ENCODE measurements around the gene RAB3B.

RAB3B gene

GRCh38 chr1:51955797-51956527 lies 34.5 kb downstream of the RAB3B start:
- FAIRE-seq: no peak

GRCh38 chr1:51954783-51955182 lies 35.7 kb downstream of the RAB3B start:
- no peak for FAIRE-seq

DNA sequence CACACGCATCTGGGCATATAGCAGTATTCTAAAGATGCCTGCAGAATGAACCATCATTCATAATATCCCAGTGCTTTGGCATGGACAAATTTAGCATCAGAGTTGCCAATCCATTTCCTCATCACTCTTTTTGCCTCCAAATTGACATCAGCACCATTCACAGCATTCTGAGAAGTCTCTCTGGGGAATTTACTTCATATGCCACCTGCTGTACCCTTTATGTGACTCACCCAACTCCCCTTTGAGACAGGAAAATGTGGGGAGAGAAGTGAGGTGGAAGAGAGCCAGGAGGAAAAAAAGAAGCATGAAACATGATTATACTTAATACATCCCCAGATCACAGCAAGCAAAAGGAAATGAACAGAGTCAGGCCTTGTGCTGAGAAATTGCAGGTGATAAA lies 37.4 kb downstream of the RAB3B start:
- FAIRE-seq: no peak

DNA sequence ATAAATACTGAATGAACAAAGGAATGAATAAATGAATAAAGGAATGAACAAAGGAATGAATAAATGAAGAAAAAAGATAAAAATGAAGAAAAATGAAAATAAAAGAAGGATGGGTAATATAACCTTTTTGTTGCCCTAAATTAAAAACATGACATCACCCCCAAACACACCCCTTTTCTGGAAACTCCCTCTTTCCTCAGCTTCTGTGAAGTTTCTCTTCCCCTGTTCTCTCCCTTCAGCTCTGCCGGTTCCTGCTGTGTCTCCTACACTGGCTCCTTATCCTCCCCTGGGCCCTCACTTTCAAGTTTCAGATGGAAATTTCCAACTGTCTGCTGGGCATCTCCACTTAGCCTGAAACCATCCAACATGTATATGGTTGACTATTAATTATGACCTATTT lies 37.9 kb downstream of the RAB3B start:
- no peak for FAIRE-seq

DNA sequence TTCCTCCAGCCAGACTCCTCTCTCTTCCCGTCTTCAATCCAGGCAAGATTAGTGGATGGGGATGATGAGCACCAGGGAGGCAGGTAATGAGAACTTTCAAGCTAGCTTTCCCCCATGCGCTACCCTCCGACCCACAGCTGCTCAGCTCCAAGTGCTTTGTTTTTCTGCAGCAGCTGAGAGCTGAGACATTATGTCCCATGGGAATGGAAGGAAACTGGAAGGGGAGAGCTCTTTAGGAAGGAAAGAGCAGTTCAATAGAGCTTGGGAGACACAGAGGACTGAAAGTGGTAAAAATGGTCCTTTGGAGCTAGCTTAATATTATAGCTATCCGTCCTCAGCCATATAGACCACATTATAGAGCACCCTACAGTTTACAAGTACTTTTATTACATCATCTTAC lies 39.8 kb downstream of the RAB3B start:
- no peak for FAIRE-seq

DNA sequence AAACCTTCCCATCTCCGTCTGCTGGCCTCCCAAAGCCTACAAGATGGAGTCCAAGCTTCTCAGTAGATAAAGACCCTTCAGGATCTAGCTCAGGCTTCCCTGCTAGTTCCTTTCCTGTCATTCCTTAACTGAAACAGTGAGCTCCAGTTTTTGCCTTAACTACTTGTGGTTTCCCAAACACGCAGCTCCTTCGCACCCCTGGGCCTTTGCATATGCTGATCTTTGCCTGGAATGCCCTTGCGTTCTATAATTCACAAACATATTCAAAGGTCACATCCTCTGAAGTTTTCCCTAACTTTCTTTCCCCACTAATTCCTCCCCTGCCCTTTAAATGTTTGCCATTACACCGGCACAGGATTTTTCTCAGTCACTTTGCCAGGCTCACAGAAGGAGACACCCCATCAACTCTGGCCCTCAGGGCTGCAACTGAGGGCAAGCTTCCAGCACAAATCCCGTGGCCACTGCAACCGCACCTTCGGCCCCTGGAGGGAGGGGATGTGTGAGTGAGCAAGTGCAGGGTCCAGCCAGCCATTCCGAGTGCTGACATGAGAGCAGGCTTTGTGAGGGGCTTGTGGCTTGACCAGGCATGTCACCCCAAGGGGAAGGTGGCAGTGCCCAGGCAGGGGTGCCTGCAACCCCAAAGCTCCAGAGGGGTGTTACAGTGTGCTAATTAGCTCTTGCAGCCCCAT lies 41.3 kb downstream of the RAB3B start:
- no peak for FAIRE-seq

- no peak for FAIRE-seq
These were observed 42.0 kb downstream of the RAB3B start for GRCh38 chr1:51948491-51948915.

DNA sequence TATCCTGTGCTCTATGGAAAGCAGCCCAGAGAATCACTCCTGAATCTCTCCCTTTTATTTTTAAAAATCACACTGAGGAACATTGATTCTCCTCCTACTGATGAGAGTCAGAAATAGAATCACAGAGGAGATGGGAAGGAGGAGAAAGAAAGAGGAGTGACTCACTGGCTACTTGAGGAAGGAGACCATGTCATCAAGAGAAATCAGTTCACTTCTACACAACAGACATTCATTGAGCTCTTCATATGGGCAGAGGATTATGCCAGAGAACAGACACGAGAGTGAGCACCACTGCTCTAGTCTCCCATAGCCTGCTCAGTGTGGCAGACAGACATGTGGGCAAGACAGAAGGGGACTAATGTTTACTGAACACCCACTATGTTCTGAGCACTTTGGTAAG lies 44.2 kb downstream of the RAB3B start:
- FAIRE-seq: no peak

DNA sequence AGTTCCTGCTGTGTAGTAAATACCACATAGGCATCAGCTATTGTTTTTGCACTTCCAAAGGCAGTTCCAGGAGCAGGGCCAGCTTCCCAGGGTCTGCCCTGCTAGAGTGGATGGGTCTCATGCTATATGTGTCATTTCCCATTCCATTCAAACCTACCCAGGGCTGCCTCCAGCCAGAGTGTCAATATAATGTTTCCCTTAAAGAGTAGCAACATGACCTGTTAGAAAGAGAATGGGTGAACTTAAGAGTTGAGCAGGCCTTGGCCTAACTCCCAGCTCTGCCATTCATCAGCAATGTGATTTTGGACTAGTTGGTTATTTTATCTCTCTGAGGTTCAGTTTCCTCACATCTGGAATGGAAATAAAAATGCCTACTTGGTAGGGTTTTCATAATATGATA lies 44.9 kb downstream of the RAB3B start:
- no peak for FAIRE-seq

DNA sequence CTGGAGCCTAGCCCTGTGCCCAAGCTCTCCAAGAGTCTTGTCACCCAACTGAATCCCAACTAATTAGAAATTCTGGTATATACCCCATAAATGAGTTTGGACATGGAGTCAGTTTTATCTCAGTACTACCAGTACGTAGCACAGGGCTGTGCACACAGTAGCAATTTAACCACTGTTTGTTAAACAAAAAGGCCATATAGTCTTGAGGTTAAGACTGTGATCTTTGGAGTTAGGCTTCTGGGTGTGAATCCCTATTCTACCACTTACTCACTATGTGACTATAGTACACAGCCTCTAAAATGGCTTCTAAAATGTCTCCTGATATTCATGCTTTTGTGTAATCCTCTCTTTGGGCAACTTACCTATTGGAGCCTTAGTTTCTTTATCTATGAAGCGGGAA lies 48.2 kb downstream of the RAB3B start:
- no peak for FAIRE-seq

GRCh38 chr1:51941528-51941927 lies 49.0 kb downstream of the RAB3B start:
- no peak for FAIRE-seq

GRCh38 chr1:51937112-51937511 lies 53.4 kb downstream of the RAB3B start:
- FAIRE-seq: no peak

DNA sequence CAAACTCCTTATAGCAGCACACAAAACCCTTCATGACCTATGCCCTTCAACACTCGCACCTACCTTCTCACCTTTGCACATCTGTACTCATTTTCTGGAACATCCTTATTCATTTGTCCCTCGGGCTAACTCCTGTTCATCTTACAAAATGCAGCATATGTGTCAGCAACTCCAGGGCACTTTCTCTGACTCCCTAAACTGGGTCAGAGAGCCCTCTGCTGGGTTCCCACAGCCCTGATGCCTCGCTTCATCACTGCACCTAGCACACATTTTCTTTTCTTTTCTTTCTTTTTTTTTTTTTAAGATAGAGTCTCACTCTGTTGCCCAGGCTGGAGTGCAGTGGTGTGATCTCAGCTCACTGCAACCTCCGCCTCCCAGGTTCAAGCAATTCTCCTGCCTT lies 54.0 kb downstream of the RAB3B start:
- FAIRE-seq: no peak

DNA sequence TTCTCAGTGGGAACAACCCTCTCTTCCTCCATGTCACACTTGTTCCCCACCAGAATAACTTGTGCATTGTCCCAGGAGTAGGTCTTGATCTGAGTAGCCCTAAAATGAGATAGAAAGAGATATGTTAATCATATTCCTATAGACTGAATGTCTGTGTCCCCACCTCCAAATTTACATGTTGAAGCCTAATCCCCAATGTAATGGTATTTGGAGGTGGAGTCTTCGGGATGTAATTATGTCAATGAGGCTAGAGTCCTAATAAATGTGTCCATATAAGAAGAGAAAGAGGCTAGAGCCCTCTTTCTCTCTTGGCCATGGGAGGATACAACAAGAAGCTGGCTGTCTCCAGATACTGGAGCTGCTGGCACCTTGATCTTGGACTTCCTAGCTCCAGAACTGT lies 57.2 kb downstream of the RAB3B start:
- FAIRE-seq: no peak

GRCh38 chr1:51930329-51930728 lies 60.2 kb downstream of the RAB3B start:
- no peak for FAIRE-seq

GRCh38 chr1:51928896-51929295 lies 61.6 kb downstream of the RAB3B start:
- no peak for FAIRE-seq

DNA sequence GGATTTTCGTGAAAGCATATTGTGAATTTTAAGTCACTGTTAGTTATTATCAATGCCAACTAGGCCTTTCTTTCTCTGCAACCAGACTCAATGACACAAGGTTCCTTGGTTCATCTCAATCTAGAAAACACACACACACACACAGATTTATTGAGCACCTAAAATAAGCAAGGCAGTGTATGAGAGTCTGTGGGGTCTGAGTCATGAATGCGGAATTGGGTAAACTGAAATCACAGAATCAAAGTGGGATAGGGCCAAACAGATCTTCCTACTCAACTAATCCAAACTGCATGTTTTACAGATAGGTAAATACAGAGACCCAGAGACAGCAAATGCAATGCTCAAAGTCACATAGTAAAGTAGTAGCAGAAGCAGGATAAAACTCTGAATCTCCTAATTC lies 63.5 kb downstream of the RAB3B start:
- FAIRE-seq: no peak

DNA sequence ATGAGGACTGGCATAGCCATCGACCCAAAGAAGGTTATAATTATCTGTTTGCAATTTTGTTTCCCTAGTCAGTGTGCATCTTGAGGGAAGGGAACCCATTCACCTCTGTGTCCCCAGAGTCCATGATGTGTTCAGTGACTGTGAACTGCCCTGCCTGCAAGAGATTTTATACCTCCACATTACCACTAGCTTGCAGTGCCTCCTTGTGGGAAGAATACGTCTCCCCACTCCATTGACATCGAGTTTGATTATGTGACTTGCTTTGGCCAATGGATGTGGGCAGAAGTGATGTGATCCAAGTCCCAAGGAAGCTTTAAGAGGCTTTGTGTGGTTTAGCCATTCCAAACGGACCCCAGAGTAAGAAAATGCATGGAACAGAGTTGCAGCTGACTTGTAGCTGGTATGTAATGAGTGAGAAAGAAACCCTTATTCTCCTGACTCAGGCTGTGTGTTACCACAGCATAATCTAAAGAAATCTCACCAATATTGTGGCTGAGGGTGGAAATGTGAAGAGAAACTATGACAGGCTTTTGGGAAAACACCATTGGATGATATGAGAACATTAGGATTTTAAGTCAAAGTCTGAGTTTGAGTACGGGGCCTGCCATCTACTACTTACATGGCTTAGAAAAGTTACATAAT lies 64.2 kb downstream of the RAB3B start:
- FAIRE-seq: peak; percentile 6

GRCh38 chr1:51924455-51924854 lies 66.0 kb downstream of the RAB3B start:
- no peak for FAIRE-seq

DNA sequence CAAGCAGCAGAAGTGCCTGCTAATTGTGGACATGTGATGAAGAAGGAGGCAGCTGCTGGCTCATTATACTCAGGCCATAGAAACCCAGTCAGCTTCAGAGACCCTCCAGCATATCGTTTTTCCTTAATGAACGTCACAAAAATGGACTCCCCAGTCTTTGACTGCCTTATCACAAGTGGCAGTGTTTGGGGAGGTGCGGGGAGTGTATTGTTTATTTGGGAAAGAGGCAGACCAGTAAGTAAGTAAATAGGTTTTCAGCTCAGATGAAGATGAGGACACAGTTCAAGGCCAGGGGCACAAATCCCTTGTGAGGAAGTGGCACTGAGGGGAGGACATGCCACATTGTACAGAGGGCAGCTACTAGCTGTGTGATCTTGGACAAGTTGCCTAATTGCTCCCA lies 68.5 kb downstream of the RAB3B start:
- no peak for FAIRE-seq

GRCh38 chr1:51920130-51920529 lies 70.4 kb downstream of the RAB3B start:
- no peak for FAIRE-seq

DNA sequence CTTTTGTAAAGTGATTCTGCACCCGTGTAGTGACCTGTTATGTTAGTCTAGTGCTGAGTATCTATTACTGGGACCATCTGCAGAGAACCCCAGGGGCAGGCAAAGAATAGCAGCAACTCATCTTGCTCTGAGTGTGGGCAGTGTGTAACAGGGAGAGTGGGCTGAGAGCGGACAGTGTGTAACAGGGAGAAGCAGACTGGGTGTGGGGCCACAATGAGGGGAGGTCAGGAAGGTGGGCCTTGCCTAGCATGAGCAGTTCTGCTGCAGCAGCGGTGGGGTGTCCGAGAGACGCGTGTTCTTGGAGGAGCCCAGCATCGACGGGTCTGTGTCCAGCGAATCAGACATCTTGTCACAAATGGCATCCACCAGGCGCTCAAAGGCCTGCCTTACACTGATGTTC lies 70.8 kb downstream of the RAB3B start:
- no peak for FAIRE-seq

DNA sequence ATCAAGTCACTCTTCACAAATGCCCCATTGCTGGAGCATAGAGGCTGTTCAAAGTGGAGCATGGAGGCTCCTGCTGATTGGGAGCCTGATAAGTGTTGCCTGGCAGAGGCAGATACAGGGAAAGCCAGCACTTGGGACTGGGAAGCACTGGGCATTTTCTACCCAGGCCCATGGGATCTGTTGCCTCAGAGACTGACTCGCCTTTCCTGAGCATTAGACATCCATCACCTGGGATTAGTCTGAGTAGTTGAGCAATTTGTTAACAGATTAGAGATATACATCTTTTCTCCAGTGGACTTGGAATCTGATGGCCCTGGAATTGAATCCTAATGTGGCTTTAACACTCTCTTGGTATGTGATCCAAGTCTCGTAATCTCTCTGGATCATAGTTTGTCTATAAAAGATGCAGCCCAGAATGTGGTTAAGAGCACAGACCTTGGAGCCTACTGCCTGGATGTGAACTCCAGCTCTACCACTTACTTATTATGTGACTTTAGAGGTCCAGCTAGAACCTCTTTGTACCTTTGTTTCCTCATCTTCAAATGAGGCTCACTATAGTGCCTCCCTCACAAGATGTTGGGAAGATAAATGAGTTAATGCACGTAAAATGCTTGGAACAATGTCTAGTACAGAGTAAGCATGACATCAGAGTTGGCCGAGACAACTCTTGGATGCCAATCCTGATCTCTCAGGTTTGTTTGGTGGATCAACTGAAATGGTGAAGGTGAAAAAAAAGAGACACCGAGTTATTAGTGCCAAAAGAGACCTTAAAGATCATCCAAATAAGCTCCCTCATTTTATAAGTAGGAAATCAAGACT lies 73.7 kb downstream of the RAB3B start:
- no peak for FAIRE-seq

Data from G401.6 (cell line).